Stimulated activated CD8-positive, alpha-beta memory T cell treated with anti-CD3 and anti-CD28 coated beads, Interleukin-15, amount 100 ng/mL, for 24 hours (primary cell): ENCODE data around the gene GRIFIN.
"Not testable (repeated sequence)": the region's sequence is repeated elsewhere in the genome, so short reads cannot be mapped to it uniquely, and the experiment has no call there.

Source experiments
- DNase-seq: peaks from one replicate; pipeline ENCODE4 v3.0.0-alpha.2; 2020; ENCODE audit warnings: low read depth

Gene GRIFIN

GRCh38 chr7:2453849-2454248 is 22.3 kb downstream of the GRIFIN start:
- DNase-seq = not testable (repeated sequence)

GRCh38 chr7:2452643-2453270 is 23.4 kb downstream of the GRIFIN start:
- no peak for DNase-seq

DNA sequence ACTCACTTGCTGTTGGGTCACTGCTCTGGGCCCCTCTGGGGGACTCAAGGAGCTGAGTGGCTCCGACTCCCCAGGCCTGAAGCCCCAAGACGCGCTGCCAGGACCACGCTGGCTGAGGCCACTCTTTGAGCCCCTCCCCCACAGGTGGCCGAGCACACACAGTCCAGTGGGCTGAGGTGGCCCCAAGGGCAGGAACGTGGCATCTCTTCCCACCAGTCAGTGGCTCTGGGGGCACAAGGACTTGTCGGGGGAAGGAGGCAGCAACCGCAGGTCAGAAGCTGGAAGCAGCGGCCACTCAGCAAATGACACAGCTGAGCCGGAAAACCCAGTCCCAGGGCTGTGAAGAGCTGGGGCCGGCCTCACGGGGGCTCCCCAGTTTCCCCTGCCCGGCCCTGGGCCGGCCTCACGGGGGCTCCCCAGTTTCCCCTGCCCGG is 24.1 kb downstream of the GRIFIN start:
- DNase-seq = no peak

GRCh38 chr7:2451171-2452073 is 24.8 kb downstream of the GRIFIN start:
- DNase-seq = peak; percentile 80

DNA sequence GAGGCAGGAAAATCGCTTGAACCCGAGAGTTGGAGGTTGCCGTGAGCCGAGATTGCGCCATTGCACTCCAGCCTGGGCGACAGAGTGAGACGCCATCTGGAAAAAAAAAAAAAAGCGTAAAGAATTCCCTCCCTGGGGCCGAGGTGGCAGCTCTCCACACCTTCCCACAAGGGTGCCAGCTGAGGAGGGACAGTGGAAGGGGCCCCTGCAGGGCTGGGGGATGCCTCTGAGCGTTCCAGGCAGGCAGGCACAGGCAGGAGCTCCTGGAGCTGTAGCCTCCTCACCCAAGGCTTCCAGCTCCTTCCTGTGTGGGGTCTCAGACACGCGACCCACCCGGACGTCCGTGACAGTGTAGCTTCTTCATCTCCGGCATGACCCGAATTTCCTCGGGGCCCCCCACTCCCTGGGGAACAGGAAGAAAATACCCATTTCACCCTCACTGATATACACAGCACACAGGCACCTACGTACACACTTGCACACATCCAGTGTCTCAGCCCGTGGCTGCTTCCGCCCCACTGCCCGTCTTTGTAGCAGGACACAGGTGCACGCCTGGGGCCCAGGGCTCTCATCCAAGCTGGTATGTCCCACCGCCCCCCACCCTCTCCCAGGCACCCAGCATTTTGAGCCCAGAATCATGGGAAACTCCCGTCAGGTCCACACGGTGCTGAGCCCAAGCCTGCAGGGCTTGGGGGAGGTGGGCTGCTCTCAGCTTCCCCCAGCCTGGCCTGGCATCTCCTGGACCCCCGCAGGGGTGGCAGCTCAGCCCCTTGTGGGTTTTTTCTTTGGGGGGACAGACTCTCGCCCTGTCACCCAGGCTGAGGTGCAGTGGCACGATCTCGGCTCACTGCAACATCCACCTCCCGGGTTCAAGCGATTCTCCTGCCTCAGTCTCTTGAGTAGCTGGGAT is 25.7 kb downstream of the GRIFIN start:
- DNase-seq = no peak

DNA sequence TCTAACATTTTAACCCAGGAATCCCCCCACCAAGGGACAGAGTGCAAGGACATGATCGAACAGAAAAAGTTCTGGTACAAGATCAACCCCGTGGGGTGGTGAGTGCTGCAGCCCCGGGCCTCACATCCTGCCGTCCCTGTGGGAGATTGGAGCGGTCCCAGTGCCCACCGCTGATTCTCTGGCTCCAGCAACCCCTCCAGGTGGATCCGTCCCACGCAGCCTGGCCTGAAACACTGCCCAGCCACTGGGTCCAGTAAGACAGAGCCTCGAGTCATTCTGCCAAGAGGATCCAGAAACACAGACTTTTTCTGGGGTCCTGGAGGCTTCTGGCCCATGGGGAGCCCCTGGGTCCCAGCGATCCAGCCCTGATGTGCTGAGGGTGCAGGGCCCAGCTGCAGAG is 29.5 kb downstream of the GRIFIN start:
- no peak for DNase-seq

- no peak for DNase-seq
These were observed 30.2 kb downstream of the GRIFIN start for GRCh38 chr7:2445898-2446555.

DNA sequence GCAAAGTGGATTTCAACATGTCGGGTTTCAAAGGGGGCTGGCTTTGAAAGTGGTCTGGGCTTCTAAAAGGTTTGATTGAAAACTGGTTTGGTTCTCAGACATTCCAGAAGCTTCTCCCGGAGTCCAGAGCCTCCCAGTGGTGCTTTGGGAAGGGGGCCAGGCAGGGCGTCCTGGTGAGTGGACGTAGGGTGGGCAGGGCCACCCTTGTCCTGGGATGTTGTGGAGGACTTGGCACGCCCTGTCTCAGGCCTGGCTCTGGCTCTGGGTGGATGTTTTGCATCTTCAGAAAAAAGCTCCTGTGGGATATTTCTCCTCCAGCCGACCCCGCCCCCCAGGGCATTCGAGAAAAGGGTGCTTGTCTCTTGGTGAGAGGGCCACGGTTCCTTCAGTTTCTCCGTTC is 31.2 kb downstream of the GRIFIN start:
- DNase-seq = no peak

DNA sequence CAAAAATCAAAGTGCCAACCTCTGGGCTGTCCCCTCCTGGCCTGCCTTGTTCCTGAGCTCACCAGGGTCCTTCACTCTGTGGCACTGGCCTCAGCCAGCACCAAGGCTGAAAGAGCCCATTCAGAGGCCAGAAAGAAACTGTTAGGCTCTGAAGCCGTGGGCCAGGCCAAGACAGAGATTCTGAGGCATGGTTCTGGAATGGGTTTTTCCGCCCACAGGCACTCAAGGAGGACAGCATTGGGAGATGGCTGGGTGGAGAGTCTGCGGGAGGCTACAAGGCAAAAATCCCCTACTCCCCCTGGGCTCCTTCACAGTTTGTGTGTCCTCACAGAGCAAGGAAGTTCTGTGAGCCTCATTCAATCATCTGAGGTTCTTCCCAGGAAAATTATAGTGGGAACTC is 31.7 kb downstream of the GRIFIN start:
- DNase-seq = no peak

- no peak for DNase-seq
These were observed 32.7 kb downstream of the GRIFIN start for GRCh38 chr7:2443491-2443890.

DNA sequence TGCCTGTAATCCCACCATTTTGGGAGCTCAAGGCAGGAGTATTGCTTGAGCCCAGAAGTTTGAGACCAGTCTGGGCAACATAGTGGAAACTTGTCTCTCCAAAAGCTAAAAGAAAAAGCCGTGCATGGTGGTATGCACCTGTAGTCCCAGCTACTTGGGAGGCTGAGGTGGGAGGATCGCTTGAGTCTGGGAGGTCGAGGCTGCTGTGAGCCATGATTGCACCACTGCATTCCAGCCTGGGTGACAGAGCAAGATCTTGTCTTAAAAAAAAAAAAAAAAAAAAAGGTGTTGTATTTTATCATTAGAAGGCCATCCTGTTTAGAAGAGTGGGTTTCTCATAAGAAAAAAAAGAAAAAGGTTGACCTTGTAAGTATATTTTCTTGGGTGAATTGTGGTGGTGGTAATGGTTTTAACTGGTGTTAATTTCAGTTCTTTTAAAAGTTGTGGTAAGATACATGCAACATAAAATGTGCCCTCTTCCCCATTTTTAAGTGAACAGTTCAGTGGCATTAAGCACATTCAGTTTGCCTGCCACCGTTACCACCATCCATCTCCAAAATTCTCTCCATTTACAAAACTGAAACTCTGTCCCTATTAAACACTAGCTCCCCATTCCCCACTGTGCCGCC is 34.7 kb downstream of the GRIFIN start:
- DNase-seq = no peak

DNA sequence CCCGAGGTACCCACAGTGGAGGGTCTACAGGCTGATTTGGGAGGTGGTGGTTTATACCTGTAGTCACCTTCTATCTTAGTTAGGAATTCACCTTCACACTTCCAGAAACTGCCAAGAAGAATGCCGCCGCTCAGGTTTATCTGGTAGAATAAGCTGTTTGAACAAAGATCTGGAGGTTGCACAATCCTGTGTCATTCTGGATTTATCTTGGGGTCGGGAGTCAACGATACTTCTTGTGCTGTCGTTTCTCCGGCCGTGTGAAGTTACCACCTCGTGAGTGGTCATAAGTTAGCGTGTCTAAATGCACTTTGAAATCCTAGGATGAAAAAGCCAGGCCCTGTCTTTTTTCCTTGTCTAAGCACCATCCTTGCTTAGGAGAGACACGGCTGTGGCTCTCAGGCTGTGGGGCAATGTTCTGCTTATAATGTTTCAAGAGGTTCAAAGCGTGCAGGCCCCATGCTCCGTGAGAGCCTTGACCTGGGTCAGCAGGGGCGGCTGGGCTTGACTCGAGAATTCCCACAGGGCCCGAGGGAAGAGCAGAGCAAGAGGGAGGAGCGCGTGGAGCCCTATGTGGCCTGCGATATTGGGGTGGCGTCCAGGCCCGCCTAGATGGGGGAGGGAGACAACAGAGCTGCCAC is 35.5 kb downstream of the GRIFIN start:
- no peak for DNase-seq

DNA sequence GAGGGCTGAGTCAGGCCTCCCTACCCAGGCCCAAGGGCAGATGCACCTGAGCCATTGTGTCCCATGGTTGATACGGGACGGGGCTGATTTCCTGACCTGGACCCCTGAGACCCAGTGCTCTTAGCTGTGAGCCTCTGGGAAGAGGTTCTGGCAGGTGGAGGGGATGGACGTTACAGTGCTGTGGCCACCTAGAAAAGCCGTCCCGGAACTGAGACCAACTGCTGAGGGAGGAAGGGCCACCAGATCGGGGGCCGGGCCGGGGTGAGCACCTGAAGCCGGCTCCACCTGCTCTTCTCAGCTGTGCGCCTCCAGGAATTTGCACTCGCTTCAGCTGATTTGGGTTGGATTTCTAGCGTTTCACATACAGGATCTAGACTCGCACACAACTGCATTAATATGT is 37.4 kb downstream of the GRIFIN start:
- DNase-seq = no peak

DNA sequence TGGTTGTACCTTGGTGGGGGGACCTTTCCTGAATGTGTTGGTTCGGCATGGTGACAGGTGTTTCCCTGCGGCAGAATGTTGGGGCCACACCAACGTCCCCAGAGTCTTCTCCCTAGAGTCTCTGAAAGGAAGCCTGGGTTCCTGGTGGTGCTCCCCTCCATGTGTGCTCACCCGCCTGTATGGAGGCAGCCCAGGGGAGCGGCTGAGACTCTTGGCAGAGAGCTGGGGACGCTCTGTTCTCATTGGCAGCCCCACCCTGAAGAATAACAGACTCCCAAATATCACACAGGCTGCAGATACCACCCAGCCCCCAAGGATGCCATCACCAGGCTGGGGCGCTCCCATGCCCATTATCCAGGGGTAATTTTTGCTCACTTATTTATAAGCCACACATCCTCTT is 38.0 kb downstream of the GRIFIN start:
- no peak for DNase-seq

DNA sequence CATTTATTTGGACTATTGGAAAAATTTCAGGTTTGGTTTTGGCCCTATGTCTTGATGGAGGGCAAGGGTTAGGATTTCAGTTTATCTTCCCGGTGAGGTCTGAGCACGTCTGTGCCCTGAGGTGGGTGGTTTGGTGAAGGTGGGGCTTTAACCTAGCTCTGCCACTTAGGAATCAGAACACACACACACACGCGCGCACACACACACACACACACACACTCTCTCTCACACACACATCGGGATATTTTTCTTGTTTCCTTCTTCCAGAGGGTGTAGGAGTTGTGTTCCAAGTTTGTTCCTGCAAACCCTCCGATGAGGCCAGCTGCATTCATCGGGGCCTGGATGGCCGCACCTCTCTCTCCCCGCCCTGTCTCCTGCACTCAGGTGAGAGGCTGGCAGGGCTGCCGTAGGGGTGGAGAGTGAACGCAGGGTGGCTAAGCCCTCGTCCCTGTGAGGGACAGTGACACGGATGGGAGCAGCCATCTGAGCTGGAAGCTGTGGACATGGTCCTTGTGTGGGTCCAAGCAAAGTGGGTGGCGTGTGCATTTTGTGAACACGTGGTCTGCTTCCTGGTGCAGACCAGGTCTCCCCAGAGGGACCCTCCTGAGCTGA is 38.6 kb downstream of the GRIFIN start:
- no peak for DNase-seq

GRCh38 chr7:2437136-2437535 is 39.1 kb downstream of the GRIFIN start:
- DNase-seq = no peak

- DNase-seq = no peak
These were observed 39.7 kb downstream of the GRIFIN start for GRCh38 chr7:2436341-2437104.

- no peak for DNase-seq
These were observed 41.1 kb downstream of the GRIFIN start for GRCh38 chr7:2435146-2435545.

- DNase-seq = no peak
These were observed 42.3 kb downstream of the GRIFIN start for GRCh38 chr7:2433713-2434550.
